CD4-positive, alpha-beta T cell treated with Interferon alpha-2 for 1 hour (primary cell): ENCODE results near the gene ASPM.
"Not testable (repeated sequence)": the region's sequence is repeated elsewhere in the genome, so short reads cannot be mapped to it uniquely, and the experiment has no call there.

Experiments
- DNase-seq, 2 donors: peaks; one replicate each; pipeline ENCODE4 v3.0.0-alpha.2; 2020 to 2022

Gene ASPM

GRCh38 chr1:197080323-197080722 is 66.1 kb downstream of the ASPM start:
- DNase-seq = no peak

- DNase-seq = no peak
These were observed 69.9 kb downstream of the ASPM start for GRCh38 chr1:197076585-197076984.

- DNase-seq = no peak
These were observed 72.5 kb downstream of the ASPM start for GRCh38 chr1:197073978-197074377.

GRCh38 chr1:197067457-197067818 is 79.0 kb downstream of the ASPM start:
- DNase-seq = no peak

- no peak for DNase-seq
These were observed 79.6 kb downstream of the ASPM start, which contains the start of gene F13B for GRCh38 chr1:197066719-197067456. Gene F13B (minus strand): TSS chr1:197067260. CDS start chr1:197067223, 37 bp downstream.

GRCh38 chr1:197066277-197066676 is 80.2 kb downstream of the ASPM start:
- DNase-seq = no peak

- no peak for DNase-seq
These were observed 80.9 kb downstream of the ASPM start for GRCh38 chr1:197065559-197065958.

GRCh38 chr1:197063212-197063611 is 83.3 kb downstream of the ASPM start:
- no peak for DNase-seq

- no peak for DNase-seq
These were observed 83.8 kb downstream of the ASPM start for GRCh38 chr1:197062692-197063091.

GRCh38 chr1:197049100-197049499 is 97.4 kb downstream of the ASPM start:
- no peak for DNase-seq

- no peak for DNase-seq
These were observed 103.7 kb downstream of the ASPM start for GRCh38 chr1:197042676-197043341.

GRCh38 chr1:197041486-197042353 is 104.7 kb downstream of the ASPM start:
- DNase-seq = no peak

GRCh38 chr1:197036861-197037260 is 109.6 kb downstream of the ASPM start:
- DNase-seq = no peak

GRCh38 chr1:197034631-197035339 is 111.7 kb downstream of the ASPM start:
- DNase-seq = not testable (repeated sequence)
